ENCODE data around the gene AMIGO1. TPM values are rescaled to one million over a fixed set of nuclear protein-coding genes. Genes with fewer than 3 reads are reported as not detected.

The AMIGO1 gene
- total RNA-seq, 1 donor from 2014 or later: 1.7 TPM

DNA sequence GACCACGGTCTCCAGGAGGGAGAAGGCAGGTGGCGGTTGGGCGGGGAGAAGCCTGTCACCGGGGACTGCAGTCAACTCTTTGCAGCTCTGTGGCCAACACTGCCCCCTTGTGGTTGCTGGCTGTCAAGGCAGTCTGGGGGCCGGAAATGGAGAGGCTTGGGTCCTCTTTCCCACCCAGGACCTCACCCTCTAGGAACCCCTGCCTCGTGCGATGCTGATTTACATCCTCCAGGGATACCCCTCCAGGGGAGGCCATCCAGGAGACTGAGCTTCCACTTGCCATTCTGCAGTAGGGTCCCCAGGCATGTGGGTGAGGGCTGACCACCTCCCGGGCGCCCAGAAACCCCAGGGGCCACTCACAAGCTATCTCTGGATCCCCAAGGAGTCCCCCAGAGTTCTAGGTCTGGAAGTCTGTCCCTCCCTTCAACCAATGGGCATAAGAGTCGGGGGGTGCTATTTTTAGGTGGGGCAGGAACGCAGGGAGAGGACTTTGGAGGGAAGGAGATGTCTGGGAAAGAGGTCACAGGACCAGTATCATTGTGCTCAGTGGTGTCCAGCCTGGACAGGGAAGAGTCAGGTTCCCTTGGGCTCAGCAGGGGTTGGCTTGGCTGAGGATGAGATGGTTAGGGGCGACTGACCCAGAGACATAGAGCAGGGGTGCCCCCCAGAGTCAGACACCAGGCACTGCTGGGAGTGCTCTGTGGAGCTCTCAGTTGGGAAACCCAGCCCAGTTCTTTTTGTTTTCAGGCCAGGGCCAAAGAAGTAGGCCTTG, 23.0 kb upstream of the AMIGO1 start:
- DNase-seq: peak; percentile 81

DNA sequence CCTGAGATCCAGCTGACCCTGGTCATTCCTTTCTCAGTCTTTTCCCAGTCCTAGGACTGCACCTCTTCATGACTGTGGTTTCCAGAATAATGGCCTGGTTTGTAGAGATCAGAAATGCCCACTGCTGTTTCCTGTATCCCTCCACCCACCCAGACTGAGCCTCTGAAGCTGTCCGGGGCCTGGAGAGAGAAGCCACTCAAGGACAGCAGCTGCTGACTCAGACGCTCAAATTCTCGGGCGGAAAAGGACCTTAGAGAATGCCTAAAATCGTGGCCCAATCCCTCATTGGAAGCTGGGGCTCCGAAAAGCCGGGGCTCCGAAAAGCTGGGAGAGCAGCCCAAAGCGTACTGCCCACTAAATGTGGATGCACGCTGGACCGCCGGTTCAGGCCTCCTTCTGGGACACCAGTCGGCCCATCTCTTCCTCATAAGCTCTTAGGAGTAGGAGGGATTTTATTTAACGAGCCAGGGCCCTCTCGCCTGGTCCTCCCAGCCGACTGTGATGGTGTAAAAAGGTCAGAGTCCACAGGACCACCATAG, 22.4 kb upstream of the AMIGO1 start:
- DNase-seq: no peak

DNA sequence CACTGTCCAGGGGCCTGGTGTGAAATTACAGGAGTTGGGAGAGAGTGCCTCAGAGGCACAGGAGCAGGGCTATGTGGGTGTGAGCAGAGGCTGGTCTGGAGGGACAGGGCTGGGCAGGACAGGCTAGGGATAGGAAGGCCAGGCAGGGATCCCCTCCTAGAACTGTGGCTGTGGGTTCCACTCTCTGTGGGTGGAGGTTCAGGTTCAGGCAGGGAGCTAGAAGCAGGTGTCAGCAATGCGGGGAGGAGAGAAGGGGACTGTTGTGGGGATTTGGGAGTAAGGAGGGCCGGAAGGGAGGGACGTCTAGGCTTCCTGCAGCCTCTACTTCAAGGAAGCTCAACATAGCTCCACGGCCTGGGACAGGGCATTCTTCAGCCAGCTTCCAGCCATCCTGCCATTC, 21.9 kb upstream of the AMIGO1 start:
- no peak for DNase-seq

DNA sequence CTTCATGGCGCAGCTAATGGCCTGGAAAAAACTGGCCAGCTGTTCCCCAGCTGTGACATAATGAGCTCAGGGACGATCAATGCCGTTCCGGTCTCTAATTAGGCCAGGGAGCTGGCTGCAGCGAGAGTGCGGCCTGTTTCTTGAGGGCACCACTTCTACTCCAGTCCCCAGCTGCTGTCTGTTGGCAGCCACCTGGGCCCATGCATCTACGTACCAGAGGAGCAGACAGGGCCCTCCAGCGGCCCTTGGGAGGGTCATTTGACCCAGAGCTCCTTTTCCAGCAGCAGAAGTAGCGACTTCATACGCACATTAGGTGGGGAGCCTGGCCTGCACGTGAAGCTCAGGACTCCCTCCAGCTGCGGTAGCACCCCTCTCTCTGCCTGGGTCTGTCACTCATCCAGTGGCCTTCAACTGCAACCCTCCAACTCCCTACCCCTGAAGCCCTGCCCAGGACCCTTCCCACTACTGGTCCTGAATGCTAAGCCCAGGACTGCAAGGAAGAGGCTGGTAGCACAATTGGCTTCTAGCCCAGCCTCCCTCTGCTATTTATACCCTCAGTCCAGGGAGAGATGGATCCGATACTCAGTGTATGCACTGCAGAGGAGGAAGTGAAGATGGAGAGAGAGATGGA, 21.0 kb upstream of the AMIGO1 start:
- DNase-seq: no peak

DNA sequence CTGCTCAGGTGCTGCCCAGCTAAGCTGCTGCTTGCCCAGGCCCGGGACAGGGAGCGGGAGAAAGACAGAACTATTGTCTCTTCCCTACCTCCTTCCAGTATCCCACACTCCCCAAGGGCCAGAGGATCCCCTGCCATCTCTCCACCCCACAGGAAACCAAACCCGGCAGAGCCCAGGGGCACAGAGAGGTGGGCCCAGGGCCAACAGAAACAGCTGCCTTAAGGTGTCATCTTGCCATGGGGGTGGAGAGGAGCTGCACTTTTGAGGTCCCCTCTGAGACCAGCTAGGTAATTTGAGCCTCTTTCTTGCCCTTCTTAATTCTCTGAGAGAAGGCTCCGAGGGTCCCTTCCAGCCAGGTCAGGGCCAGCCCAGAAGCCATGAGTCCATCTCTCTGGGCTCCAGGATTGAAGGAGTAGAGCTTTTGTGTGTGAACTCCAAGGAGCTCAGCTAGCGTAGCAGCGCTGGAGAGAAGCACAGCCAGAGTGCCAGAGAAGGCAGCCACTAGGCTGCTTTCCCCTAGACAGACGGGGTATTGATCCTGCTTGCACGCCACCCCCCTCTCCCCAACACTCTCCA, 20.4 kb upstream of the AMIGO1 start:
- DNase-seq: no peak

DNA sequence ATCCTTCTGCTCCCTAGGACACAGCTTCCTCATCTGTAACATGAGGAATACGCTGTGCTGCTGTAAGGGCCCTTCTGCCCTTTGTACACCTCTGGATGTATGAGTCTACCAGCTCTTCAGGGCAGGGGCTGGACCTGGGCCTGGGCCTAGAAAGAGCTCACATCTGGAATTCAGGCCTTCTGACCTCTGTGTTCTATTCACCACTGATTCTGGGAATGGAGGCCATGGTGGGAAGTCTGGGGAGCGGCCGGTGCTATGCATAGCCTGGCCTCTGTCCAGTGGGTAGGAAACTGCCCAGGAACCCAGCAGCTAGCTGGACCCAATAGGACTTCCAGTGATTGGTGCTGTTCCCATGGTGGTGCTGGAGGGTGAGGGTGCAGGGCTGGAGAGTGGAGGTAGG, 19.2 kb upstream of the AMIGO1 start:
- DNase-seq: no peak

DNA sequence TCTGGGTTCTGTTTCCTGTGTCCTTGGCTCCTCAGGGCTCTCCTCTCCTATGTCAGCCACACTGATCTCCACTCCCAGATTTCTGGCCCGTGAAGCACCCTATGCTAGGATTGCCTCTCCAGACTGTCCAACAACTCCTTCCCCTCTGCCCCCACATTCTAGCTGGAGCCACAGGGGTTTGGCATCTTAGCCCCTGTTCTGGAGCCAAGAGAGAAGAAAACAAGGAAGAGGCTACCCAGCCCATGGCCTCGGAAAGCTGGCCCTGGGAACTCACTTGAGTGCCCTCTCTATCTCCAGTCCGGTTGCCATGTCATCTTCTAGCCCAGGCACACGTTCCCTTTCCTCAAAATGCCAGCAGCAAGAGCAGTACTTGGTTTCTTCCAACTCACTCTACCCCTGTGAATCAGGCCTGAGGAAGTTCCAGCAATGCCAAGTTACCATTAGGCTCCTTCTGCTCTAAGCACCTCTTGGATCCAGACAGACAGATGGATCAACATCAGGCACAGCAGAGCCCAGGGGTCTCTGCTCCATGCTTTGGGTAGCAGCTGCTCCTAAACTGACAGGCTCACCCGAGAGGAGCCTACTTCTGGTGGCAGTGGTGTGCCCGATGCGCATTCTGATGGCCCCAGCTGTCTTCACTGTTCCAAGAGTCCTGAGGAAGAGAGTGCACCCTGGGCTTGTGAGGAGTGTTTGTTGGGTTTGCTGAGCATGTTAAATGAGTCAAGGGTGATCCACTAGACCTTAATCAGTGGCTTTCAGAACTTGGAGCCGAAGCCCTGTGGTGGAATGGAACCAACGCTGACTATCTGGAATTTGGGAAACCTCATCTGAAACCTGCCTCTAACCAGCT, 18.5 kb upstream of the AMIGO1 start:
- DNase-seq: no peak

DNA sequence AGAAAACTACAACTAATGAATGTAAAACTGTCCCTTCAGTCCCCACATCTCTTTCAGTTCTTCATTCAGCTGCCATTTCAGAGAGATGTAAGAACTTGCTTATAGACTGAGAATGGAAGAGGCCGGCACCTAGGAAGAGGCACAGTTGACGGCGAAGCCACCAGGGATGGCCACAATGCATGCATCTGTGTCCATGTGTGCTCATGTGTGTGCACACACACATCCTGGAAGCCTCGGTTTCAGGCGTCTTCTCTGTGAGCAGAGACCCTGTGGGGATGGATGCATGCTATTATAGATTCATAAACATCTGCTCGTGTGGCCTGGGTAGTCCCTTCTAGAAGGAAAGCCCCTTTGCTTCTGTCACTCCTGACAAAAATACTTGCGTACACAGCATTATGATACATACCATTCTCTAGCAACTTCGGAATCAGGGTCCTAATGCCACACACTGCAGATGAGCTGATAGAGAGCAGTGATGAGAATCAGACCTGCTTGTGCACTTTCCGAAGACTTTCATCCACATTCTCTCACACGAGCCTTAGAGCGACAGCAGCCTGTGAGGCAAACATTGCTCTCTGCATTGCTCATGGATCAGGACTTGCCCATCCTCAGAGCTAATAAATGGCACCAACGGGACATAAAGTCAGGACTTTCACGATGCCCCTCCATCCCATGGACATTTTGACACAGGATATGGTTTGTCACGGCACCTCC, 17.7 kb upstream of the AMIGO1 start:
- DNase-seq: no peak

DNA sequence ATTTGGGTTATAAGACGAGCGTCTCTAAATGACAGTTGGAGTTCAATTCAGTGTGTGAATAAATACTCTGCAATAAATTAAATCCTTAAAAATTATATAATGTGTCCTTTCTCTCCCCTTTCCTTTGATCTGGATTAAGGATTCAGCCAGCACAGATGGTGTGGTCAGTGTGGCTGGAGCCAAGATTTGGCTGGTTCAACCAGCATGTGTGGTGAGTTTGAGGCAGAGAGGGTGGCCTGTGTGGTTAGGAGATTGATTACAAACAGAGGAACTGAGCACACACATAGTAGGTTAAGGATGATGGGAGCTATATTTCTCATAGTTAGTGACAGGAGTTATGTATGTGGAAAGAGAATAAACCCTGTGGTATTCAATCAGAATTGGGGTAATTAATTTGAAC, 14.2 kb upstream of the AMIGO1 start:
- no peak for DNase-seq

DNA sequence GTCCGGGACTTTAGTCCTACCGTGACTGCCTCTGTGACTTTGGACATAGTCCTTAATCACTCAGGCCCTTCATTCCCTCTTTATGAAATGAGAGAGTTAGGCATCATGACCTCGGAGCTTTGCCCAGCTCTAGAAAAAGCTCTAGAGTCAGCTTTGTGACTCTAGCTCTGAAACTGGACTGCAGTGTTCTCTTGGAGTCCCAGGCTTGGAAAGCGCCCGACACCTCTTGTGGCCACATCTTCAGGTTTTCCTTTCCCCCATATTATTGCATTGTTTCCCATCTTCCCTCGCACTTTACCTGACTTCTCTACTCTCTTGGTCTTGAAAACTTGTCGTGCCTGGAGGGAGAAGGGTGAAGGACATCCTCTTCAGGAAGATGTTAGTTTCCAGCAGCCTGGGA, 12.5 kb upstream of the AMIGO1 start:
- no peak for DNase-seq

DNA sequence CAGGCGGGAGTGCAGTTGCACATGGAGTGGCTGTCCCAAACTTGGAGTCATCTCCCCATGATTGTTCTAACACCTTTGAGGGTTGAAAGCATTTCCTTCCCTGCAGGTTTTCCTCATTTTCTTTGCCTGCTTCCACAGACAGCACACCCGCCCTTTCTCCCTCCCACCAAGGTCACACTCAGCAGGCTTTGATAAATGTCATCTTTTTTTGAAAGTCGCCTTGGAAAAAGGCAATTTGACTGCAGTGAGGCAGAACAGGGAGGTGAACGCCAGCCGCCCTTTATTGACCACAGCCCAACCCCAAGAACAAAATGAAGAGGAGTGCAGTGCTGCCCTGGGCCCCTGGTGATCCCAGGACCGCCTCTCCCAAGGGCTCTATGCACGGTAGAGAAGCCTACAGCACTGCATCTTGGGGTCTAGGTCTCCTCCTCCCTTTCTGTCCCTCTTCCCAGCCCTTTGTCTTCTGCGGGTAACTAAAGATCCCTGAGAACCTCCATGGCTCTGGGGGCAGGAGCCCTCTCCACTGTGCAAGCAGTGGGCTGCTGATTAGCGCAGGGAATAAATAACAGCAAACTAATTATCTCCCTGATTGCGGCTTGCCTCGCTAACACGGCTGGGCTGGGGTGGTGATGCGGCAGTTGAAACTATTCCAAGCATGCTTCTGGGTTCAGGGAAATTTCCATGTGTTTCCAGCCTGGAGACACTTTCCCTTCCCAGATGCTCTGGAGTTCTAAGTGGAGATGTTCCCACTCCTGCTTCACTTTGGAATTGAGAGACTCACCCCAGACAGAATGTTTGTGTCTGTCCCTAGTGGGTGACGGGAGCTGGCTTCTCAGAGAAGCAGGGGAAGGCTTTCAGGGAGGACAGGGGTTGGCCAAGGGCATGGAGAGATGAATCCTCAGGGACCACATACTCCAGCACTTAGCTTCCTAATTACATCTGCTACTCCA, 11.8 kb upstream of the AMIGO1 start:
- no peak for DNase-seq

DNA sequence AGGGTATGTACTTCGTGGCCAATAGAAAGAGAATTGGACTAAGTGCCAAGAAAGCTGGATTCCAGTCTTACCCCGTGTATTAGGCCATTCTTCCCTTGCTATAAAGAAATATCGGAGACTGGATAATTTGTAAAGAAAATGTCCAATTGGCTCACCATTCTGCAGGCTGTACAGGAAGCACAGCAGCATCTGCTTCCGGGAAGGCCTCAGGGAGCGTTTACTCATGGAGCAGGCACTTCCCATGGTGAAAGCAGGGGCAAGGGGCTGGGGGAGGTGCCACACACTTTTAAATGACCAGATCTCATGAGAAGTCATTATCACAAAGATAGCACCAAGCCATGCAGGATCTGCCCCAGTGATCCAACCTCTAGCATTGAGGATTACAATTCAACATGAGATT, 7.8 kb upstream of the AMIGO1 start:
- no peak for DNase-seq

DNA sequence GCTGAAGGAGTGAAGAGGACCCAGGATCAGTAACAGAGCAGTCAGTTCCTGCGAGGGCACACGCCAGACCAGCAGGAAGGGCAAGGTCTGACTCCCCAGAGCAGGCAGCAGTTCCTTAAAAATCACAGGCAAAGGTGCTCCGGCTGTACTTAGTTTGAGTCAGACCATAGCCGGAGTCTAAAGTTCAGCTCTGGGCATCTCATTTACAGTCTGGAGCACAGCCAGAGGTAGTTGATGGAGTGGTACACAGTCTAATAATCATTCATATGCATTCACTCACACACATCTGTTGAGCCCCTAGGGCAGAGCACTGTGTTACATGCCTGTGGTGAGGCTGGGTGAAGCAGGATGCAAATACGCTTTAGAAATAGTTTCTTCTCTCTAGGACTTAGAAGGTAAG, 7.3 kb upstream of the AMIGO1 start:
- no peak for DNase-seq

DNA sequence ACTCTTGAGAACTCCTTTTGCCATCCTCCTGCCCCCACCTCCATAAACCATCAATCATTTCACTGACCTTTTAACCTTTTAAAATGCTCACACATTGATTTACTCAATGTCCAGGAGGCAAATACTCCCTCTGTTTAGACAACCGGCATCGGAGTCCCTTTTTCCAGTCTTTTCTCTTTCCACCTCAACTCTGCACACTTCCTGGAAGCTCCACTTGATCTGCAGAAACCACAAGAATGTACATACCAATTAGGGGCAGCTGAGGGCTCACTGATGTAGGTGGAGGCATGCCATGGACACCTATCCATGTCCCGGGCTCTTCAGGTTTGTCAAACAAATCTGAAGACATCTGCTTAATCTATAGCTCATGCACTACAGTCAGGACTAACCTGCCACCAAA, 5.3 kb upstream of the AMIGO1 start:
- DNase-seq: no peak

DNA sequence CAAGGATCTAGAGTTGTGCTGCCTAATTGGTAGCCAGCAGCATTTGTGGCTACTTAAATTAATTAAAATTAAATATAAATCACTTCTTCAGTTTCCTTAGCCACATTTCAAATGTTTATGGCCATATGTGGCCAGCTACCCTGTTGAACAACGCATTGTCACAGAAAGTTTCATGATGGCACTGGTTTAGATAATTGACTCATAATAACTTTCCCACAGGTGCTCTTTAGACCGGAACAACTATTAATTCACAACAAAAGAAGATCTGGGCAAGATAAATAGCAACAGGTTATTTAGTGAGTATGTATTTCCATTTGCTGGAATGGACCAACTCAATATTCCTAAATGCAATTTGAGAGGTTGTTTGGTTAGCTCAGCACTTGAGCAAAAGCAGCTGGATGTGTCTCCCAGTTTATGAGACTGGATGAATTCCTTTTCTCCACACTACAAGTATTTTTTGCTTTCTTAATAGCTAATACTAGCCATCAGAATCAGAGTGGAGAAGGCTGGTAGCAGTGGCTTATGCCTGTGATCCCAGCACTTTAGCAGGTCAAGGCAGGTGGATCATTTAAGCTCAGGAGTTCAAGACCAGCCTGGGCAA, 3.7 kb upstream of the AMIGO1 start:
- no peak for DNase-seq

DNA sequence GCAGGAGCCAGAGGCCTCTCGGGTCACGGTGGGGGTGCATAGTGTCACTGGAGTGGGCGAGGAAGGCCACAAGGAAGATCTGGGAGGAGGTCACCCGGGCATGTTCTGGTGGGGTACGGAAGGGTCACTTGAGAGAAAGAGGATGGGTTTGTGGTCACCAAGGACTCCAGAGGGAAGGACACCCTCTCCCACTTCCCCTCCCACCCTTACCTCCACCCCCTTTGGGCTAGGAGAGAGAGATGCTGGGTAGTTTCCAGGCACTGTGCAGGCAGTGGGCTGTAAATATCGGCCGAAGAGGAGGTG, 703 bp downstream of the AMIGO1 start:
- no peak for DNase-seq

DNA sequence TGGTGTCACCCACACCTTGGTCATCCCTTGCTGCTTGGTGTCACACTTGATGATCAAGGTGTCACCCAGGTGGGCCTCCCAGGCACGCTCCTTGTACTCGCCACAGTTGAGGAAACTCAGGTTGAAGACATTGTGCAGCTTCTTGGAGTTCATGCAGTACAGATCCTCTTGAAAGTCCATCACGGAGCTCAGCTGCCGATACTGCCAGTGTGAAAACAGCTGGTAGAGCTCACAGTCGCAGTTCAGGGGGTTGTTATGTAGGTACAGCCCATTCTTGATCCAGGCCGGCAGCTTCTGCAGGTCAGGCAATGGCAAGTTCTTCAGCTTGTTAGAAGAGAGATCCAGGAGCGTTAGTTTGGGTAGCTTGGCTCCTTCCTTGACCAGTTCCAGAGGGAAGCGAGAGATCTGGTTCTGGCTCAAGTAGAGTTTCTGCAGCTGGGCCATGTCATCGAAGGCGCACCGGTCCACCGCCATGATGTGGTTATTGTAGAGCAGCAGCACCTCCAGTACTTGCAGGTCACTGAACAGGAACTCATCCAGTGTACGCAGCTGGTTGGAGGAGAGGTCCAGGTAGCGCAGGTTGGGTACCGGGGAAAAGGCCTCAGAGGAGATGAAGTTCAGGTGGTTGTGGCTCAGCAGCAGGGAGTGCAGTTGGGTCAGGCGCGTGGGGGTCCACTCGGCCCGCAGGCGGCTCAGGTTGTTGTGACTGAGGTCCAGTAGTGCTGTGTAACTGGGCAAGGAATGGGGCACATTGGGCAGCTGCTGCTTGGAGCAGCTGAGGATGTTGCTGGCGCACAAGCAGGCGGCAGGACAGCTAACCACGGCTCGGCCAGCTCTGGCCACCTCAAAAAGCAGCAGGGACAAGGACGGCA, 1.3 kb downstream of the AMIGO1 start:
- DNase-seq: no peak

DNA sequence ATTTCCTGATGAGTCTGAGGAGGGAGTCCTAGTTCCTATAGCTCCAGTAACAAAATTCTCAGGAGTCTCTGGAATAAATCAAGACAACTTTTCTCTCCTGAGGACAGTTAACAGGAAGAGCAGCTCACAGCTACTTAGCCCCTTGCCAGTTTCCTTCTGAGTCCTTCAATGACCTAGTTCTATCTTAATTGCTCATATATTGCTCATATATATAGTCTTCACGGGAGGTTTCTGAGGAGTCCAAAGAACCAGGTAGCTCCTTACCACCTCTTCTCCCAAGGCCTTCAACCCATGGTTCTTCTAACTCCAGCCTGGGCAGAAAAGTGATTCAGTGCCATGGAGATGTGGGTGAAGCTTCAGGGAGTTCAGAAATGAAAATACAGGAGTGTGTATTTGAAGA, 4.6 kb downstream of the AMIGO1 start:
- no peak for DNase-seq

DNA sequence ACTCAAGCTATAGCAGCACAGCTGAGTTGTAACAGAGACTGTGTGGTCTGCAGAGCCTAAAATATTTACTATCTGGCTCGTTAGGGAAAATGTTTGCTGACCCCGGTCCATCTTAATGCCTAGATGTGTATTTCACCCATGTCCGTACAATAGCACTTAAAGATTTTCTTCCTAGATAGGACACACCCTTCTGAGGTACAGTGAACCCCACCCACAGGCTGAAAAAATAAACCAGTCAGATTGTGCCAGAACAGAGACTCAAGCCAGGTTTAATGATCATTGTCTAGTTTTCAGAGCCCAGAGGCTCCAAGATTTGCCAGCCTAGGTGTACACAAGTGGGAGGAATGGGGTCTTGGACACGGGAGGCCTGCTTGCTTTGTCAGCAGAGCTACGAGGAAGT, 5.6 kb downstream of the AMIGO1 start:
- no peak for DNase-seq

DNA sequence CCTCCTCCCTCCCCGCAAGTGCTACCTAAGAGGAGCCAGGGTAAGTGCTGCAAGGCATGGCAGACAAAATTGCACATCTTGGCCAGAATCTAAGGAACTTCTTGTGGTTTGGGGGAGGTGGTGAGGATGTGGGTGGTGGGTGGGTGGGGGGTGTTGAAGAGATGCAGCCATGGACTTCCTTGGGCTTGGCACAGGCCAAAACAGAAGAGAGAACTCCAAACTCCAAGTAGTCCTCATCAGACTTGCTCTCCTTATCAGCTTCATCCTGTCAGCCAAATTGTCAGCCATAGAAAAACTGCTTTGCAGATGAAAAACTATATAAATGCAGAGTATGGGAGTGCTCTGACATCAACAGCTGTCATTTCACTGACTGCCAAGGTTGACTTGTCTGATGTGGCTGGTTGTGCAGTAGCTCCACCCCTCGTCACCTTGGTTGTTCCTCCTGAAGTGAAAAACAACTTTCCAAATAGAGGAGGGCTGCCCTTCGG, 7.1 kb downstream of the AMIGO1 start:
- no peak for DNase-seq
